MCF 10A (cell line): ENCODE results near the gene SEPTIN8. TPM values are rescaled to one million over a fixed set of nuclear protein-coding genes. Genes with fewer than 3 reads are reported as not detected.

Experiments
- BruUV-seq: library from RNA; stranded (reverse); fragments of 400-500 nt; replicated peaks from 2 replicates; lab custom pipeline; 2021; lab: Mats Ljungman, UMichigan
- CTCF ChIA-PET: fragments of 300-600 bp; sonication (Branson Sonifier 250); formaldehyde crosslinking; extraction: SDS; loops from one replicate; lab custom pipeline; 2021; ENCODE audit warnings: antibody characterized with exemption, inconsistent platforms; lab: Yijun Ruan, JAX
- POLR2A ChIA-PET: fragments of 300-600, 350-650 bp; sonication (Branson Sonifier 250); formaldehyde crosslinking; extraction: SDS; loops from one replicate; lab custom pipeline; 2020; ENCODE audit warnings: antibody characterized with exemption, inconsistent platforms; lab: Yijun Ruan, JAX
- DNase-seq: peaks from one replicate; pipeline ENCODE4 v3.0.0-alpha.2; 2018; ENCODE audit not compliant: unreplicated experiment
- H3K27ac Mint-ChIP-seq: one replicate; pipeline ENCODE4 v1.8.0; 2022; ENCODE audit warnings: mild to moderate bottlenecking, low read depth, mixed read lengths; ENCODE audit not compliant: unreplicated experiment
- H3K27me3 Mint-ChIP-seq: one replicate; pipeline ENCODE4 v1.8.0; 2022; ENCODE audit warnings: mixed read lengths; ENCODE audit not compliant: insufficient read depth, unreplicated experiment
- H3K36me3 Mint-ChIP-seq: one replicate; pipeline ENCODE4 v1.8.0; 2022; ENCODE audit warnings: mild to moderate bottlenecking, moderate library complexity, mixed read lengths; ENCODE audit not compliant: insufficient read depth, unreplicated experiment
- H3K4me1 Mint-ChIP-seq: one replicate; pipeline ENCODE4 v1.8.0; 2022; ENCODE audit warnings: mixed read lengths; ENCODE audit not compliant: insufficient read depth, unreplicated experiment
- H3K4me3 Mint-ChIP-seq: one replicate; pipeline ENCODE4 v1.8.0; 2022; ENCODE audit warnings: mild to moderate bottlenecking, moderate library complexity, mixed read lengths; ENCODE audit not compliant: unreplicated experiment
- H3K9me3 Mint-ChIP-seq: one replicate; pipeline ENCODE4 v1.8.0; 2022; ENCODE audit warnings: mixed read lengths; ENCODE audit not compliant: unreplicated experiment
- intact Hi-C: fragments of 100-400 bp; cut with micrococcal nuclease; formaldehyde crosslinking; loops from 2 replicates; pipeline ENCODE4 v1.14.1; 2022
- total RNA-seq: library from RNA; stranded (reverse); gene quantifications from 2 replicates; pipeline ENCODE4 v1.2.3, GENCODE V29; 2022
- TF ChIP-seq, protein P1 (sequence below): fragments of 200-600 bp; IDR thresholded peaks from one replicate; pipeline ENCODE4 v1.8.0; 2022; ENCODE audit warnings: antibody characterized with exemption, mild to moderate bottlenecking; ENCODE audit not compliant: unreplicated experiment

The SEPTIN8 gene
- total RNA-seq, 1 experiment from 2014 or later: 34.8 TPM

DNA sequence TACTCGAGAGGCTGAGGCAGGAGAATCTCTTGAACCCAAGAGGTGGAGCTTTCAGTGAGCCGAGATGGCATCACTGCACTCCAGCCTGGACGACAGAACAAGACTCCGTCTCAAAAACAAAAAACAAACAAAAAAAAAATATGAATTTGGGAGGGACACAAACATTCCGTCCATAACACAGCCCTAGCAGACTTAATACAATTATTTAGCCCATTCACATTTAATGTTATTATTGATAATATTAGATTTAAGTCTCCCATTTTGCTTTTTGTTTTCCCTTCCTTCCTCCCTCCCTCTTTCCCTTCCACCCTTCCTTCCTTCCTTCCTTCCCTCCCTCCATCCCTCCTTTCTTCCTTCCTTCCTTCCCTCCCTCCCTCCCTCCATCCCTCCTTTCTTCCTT lies 34.4 kb downstream of the SEPTIN8 start:
- H3K36me3 Mint-ChIP-seq: no peaks in the 10 kb centered on the region
- H3K27me3 Mint-ChIP-seq: peaks cover 25% of the 10 kb centered on the region
- BruUV-seq: no TSS peak
- DNase-seq: no peak
- H3K4me3 Mint-ChIP-seq: no peak overlapping the region
- H3K9me3 Mint-ChIP-seq: no peaks in the 10 kb centered on the region
- intact Hi-C loops: no loop called here
- ChIA-PET CTCF (no interaction called here), POLR2A (no interaction called here)
- H3K4me1 Mint-ChIP-seq: peaks cover 15% of the 10 kb centered on the region
- no peak overlapping the region for H3K27ac Mint-ChIP-seq
- TF ChIP-seq, protein P1, sequence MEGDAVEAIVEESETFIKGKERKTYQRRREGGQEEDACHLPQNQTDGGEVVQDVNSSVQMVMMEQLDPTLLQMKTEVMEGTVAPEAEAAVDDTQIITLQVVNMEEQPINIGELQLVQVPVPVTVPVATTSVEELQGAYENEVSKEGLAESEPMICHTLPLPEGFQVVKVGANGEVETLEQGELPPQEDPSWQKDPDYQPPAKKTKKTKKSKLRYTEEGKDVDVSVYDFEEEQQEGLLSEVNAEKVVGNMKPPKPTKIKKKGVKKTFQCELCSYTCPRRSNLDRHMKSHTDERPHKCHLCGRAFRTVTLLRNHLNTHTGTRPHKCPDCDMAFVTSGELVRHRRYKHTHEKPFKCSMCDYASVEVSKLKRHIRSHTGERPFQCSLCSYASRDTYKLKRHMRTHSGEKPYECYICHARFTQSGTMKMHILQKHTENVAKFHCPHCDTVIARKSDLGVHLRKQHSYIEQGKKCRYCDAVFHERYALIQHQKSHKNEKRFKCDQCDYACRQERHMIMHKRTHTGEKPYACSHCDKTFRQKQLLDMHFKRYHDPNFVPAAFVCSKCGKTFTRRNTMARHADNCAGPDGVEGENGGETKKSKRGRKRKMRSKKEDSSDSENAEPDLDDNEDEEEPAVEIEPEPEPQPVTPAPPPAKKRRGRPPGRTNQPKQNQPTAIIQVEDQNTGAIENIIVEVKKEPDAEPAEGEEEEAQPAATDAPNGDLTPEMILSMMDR: no peak

DNA sequence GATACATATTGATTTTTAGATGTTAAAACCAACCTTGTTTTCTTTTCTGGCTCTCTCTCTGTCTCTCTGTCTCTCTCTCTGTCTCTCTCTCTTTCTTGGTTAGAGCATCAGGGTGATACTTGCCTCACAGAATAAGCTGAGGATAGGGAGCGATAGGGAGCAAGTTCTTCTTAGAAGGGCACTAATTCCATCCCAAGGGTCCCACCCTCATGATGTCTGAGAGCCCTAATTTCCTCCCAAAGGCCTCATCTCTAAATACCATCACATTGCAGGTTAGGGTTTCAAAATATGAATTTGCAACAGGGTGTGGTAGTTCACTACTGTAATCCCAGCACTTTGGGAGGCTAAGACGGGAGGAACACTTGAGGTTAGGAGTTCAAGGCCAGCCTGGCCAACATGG lies 34.9 kb downstream of the SEPTIN8 start:
- ChIA-PET POLR2A (no interaction called here), CTCF (no interaction called here)
- Mint-ChIP-seq H3K27me3 (peaks cover 25% of the 10 kb centered on the region), H3K27ac (no peak overlapping the region), H3K9me3 (no peaks in the 10 kb centered on the region), H3K4me3 (no peak overlapping the region), H3K4me1 (peaks cover 16% of the 10 kb centered on the region), H3K36me3 (no peaks in the 10 kb centered on the region)
- TF ChIP-seq, protein P1: no peak
- BruUV-seq: no TSS peak
- intact Hi-C loops: no loop called here
- DNase-seq: no peak

DNA sequence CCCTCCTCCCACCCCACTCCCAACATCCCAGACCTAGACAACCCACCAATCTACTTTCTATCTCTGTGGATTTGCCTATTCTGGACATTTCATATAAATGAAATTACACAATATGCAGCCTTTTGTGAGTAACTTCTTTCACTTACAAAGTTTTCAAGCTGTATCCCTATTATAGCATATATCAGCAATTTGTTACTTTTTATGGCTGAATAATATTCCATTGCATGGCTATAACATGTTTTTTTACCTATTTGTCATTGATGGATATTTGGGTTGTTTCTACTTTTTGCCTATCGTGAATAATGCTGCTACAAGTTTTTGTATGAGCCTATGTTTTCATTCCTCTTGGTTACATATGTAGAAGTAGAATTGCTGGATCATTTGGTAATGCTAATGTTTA lies 37.8 kb downstream of the SEPTIN8 start:
- Mint-ChIP-seq H3K36me3 (peaks cover under 1% of the 10 kb centered on the region), H3K27me3 (peaks cover 10% of the 10 kb centered on the region), H3K4me1 (peaks cover 30% of the 10 kb centered on the region), H3K9me3 (no peaks in the 10 kb centered on the region), H3K4me3 (no peak overlapping the region), H3K27ac (no peak overlapping the region)
- BruUV-seq: no TSS peak
- intact Hi-C loops: no loop called here
- CTCF ChIA-PET: interaction anchor here (0.8 to 1.8 kb wide), 2 partner anchors 15 to 761 kb away, joined by 3 to 5 read pairs; no protein-coding TSS in a partner anchor
- TF ChIP-seq, protein P1: no peak
- POLR2A ChIA-PET: interaction anchor here (0.7 to 1.6 kb wide), 3 partner anchors 34 to 350 kb away, joined by 3 to 7 read pairs (median 3); partner anchors contain the start of genes GDF9 and UQCRQ
- no peak for DNase-seq

DNA sequence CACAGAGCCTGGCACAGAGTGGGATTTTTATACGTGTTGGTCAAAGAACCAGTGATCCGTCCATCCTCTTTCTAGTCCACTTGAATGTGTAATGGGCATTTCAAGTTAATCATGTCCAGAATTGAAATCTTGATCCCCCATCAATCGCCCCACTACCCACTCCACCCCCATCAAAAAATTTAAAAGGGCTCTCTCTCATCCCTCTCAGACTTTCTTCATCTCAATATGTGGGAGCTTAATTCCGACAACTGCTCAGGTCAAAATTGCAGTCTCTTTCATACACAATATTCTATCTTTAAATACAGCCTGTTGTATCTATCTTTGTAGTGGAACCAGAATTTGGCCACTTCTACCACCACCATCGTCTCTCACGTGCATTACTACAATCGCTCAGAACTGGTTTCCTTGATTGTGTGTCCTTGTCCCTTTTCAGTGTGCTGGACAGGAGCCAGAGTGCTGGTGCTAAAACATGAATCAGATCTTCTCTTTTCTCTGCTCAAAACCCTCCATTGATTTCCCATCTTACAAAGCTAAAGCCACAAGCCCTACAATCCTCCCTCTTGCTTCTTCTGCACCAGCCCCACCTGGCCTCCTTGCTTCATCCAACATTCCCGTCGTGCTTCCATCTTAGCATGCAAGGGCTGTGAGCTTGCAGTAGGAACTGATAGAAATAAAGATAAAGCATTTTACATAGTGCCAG lies 38.9 kb downstream of the SEPTIN8 start:
- peaks cover 12% of the 10 kb centered on the region for H3K36me3 Mint-ChIP-seq
- H3K27ac Mint-ChIP-seq: peak overlapping the region; percentile 29
- H3K4me3 Mint-ChIP-seq: peak overlapping the region; percentile 89
- BruUV-seq: no TSS peak
- ChIA-PET POLR2A (interaction anchor here (0.6 to 3.3 kb wide), 33 partner anchors 8 to 1574 kb away, joined by 3 to 29 read pairs (median 4); partner anchors contain the start of genes GDF9, HSPA4, RAD50 and SEPTIN8), CTCF (interaction anchor here (0.6 to 1.9 kb wide), 11 partner anchors 9 to 1123 kb away, joined by 3 to 6 read pairs (median 3); partner anchors contain the start of genes CCNI2 and GDF9)
- H3K27me3 Mint-ChIP-seq: peaks cover 10% of the 10 kb centered on the region
- no peaks in the 10 kb centered on the region for H3K9me3 Mint-ChIP-seq
- TF ChIP-seq, protein P1: no peak
- peaks cover 38% of the 10 kb centered on the region for H3K4me1 Mint-ChIP-seq
- DNase-seq: no peak
- intact Hi-C loops: loop anchor here (1.0 kb wide), 1 partner anchor 38 kb away; no protein-coding TSS in a partner anchor
